ENCODE results near the gene LINGO1.

DNA sequence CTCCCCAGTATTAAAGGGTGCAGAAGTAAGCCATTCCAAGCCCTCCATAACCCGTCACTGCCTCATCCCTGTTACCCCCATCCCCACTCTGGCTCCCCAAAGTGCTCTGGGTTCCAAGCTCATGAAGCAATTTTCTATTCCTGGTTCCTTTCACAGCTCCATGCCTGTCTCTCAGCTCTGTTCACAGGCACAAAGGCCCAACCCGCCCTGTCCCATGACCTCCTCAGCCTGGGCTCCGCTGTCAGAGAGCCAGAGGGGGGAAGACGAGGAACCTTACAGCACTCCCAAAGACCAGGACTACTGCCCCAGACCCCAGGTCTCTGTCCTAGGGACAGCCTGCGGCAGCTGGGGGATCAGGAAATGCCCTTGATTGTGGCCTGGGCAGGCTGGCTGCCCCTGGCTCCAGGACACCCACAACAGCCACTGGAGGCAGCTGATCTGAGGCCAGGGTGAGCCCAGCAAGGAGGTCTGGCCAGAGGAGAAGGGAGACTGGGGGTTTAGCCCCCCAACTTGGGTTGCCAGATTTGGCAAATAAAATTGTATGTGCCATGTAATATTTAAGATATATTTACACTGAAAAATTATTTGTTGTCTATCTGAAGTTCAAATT is 43.2 kb upstream of the LINGO1 start:
- TF ChIP-seq, protein P1, sequence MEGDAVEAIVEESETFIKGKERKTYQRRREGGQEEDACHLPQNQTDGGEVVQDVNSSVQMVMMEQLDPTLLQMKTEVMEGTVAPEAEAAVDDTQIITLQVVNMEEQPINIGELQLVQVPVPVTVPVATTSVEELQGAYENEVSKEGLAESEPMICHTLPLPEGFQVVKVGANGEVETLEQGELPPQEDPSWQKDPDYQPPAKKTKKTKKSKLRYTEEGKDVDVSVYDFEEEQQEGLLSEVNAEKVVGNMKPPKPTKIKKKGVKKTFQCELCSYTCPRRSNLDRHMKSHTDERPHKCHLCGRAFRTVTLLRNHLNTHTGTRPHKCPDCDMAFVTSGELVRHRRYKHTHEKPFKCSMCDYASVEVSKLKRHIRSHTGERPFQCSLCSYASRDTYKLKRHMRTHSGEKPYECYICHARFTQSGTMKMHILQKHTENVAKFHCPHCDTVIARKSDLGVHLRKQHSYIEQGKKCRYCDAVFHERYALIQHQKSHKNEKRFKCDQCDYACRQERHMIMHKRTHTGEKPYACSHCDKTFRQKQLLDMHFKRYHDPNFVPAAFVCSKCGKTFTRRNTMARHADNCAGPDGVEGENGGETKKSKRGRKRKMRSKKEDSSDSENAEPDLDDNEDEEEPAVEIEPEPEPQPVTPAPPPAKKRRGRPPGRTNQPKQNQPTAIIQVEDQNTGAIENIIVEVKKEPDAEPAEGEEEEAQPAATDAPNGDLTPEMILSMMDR (IDR thresholded peaks at IDR 0.05), result no peak
- TF ChIP-seq POLR2A (IDR thresholded peaks at IDR 0.05), result no peak
